ENCODE results near the gene TMEM182. TPM values are rescaled to one million over a fixed set of nuclear protein-coding genes. Genes with fewer than 3 reads are reported as not detected.

TMEM182 gene
- total RNA-seq, 6 experiments from 2014 or later = 1.2 to 5.9 (median 2.3) TPM

DNA sequence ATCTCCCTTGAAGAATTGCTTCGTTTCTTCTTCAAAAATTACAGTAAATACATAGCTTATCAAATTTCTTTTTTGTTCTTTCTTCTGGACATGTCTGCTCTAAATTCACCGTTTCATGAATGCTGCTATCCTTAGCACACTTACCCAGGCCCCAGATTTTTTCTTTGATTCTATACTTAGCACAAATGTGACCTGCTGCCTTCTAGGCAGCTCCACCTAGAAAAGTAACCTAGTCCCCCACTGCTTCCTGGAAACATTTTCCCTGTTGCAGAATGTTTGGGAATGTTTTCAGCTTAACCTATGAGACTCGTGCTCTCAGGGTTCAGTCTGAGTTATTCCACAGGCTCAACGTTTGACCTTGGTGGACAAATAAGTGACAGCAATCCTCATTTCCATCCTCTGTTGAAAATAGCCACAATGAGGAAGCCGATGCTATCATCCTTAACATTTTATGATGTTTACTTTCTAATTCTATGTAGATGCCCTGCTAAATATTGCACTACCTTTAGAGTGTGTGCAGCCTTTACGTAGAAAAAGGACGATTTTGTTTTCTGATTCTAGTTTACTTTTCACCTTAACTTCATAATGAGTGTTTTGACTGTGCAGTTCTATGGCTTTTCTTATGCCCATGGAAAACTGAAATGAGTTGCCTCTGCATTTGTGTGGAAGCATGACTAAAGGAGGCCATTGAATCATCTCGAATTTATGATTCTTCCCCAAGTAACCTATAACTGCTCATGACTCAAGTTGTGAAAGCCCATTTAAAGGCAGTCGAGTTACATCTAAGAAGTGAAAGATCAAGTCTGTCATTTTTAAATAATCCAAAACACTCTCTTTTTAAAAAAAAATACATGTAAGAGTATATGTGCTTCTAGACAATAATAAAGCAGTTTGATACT, 47.7 kb downstream of the TMEM182 start:
- Histone ChIP-seq H3K9me3 (no peaks in the 10 kb centered on the region), H3K4me1 (no peaks in the 10 kb centered on the region), H3K4me3 (no peak overlapping the region), H3K27me3 (no peaks in the 10 kb centered on the region), H3K36me3 (no peaks in the 10 kb centered on the region), H3K27ac (no peak overlapping the region)
- TF ChIP-seq, protein P1, sequence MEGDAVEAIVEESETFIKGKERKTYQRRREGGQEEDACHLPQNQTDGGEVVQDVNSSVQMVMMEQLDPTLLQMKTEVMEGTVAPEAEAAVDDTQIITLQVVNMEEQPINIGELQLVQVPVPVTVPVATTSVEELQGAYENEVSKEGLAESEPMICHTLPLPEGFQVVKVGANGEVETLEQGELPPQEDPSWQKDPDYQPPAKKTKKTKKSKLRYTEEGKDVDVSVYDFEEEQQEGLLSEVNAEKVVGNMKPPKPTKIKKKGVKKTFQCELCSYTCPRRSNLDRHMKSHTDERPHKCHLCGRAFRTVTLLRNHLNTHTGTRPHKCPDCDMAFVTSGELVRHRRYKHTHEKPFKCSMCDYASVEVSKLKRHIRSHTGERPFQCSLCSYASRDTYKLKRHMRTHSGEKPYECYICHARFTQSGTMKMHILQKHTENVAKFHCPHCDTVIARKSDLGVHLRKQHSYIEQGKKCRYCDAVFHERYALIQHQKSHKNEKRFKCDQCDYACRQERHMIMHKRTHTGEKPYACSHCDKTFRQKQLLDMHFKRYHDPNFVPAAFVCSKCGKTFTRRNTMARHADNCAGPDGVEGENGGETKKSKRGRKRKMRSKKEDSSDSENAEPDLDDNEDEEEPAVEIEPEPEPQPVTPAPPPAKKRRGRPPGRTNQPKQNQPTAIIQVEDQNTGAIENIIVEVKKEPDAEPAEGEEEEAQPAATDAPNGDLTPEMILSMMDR (IDR thresholded peaks at IDR 0.05) = no peak
- intact Hi-C loops (cut with DNase I) = loop anchor here in 1 of 2 donors (10.0 kb wide), 1 partner anchor 55 kb away; no protein-coding TSS in a partner anchor
- ATAC-seq (no peak), DNase-seq (no peak)
- WGBS (ENCODE audit: insufficient coverage, low coverage, low lambda C conversion rate, missing lambda C conversion rate) = 66% methylated on average over 8 of the region's 9 CpGs

DNA sequence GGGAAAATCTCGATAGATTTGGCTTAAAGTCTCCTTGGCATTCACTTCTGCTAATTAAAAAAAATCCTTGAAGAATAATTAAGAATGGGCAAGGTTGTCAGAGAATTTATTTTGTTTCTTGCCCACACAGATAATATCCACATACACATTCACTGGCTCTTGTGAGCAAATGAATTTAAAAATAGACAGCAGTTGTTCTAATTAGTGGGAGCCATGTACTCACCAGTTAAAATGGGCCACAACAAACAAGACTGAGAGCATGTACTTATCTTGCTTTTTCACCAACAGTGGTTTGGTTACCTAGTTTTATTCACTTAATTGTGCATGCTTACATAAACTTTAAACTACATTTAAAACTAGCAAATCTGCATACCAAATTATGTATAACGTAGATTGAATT, 53.5 kb downstream of the TMEM182 start:
- Histone ChIP-seq H3K36me3 (no peaks in the 10 kb centered on the region), H3K9me3 (no peaks in the 10 kb centered on the region), H3K27ac (no peak overlapping the region), H3K4me1 (no peaks in the 10 kb centered on the region), H3K27me3 (no peaks in the 10 kb centered on the region), H3K4me3 (no peak overlapping the region)
- ATAC-seq (no peak), DNase-seq (no peak)
- TF ChIP-seq POLR2A (IDR thresholded peaks at IDR 0.05) = no peak
- TF ChIP-seq, protein P1 (IDR thresholded peaks at IDR 0.05) = no peak
- intact Hi-C loops (cut with DNase I) = no loop called here
- 80% methylated on average over 2 of the region's 2 CpGs for WGBS (ENCODE audit: insufficient coverage, low coverage, low lambda C conversion rate, missing lambda C conversion rate)

DNA sequence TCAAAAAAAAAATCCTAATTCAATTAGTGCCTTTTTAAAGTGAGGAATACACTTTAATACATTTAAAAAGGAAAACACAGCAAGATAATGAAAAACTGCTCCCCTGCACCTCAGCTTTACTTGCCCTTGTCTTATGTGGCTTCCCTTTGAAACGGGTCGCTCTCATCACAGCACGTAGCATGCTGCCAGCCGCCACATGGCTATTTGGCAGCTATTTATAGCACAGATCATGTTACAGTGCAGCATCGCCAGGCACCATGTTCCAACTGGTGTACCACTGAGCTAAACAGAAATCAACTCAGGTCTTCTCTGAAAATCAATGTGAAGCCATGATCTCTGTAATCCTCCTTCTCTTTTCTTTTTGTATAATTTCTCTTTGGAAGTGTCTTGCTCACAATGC, 65.1 kb downstream of the TMEM182 start:
- WGBS (ENCODE audit: insufficient coverage, low coverage, low lambda C conversion rate, missing lambda C conversion rate) = 32% methylated on average over 5 of the region's 5 CpGs
- TF ChIP-seq POLR2A (IDR thresholded peaks at IDR 0.05) = no peak
- TF ChIP-seq, protein P1 (IDR thresholded peaks at IDR 0.05) = no peak
- Histone ChIP-seq H3K36me3 (no peaks in the 10 kb centered on the region), H3K27ac (no peak overlapping the region), H3K4me1 (no peaks in the 10 kb centered on the region), H3K9me3 (no peaks in the 10 kb centered on the region), H3K27me3 (no peaks in the 10 kb centered on the region), H3K4me3 (no peak overlapping the region)
- no peak for DNase-seq
- intact Hi-C loops (cut with DNase I) = no loop called here
- no peak for ATAC-seq

DNA sequence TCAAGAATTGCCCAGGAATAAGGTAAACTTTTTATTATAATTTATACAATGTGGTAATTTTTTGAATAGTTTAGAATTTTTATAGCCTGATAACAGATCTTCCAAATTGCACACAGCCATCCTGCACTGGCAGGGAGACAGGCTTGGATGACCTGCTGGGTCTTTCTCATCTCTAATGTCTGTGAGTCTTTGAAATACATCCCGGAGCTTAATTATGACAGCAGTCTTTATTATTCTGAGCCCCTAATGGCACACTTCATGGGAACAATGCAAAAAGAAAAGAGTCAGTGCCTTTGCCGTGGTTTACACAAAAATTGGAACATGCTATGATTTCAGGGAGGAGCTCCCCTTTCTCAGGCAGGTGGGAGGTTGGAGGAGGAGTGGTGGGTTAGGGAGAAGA, 71.0 kb downstream of the TMEM182 start:
- H3K27ac ChIP-seq = no peak overlapping the region
- H3K27me3 ChIP-seq = no peaks in the 10 kb centered on the region
- no peaks in the 10 kb centered on the region for H3K36me3 ChIP-seq
- ATAC-seq = no peak
- no peak for DNase-seq
- no peak overlapping the region for H3K4me3 ChIP-seq
- TF ChIP-seq, protein P1 (IDR thresholded peaks at IDR 0.05) = no peak
- TF ChIP-seq POLR2A (IDR thresholded peaks at IDR 0.05) = no peak
- no peaks in the 10 kb centered on the region for H3K4me1 ChIP-seq
- intact Hi-C loops (cut with DNase I) = no loop called here
- H3K9me3 ChIP-seq = no peaks in the 10 kb centered on the region
- 66% methylated on average over 2 of the region's 2 CpGs for WGBS (ENCODE audit: insufficient coverage, low coverage, low lambda C conversion rate, missing lambda C conversion rate)
